Colon (tissue), 2 donors: ENCODE results near the gene FGR.
"Not testable (repeated sequence)": the region's sequence is repeated elsewhere in the genome, so short reads cannot be mapped to it uniquely, and the experiment has no call there.

Experiments used
- FAIRE-seq: peaks from 2 replicates; lab custom pipeline; 2012; peaks lifted over from hg19 to GRCh38; lab: Jason Lieb, UNC
- donor health status: control.
- donor health status: control.

FGR gene

GRCh38 chr1:27634177-27634984 lies 604 bp downstream of the FGR start:
- no peak for FAIRE-seq

- no peak for FAIRE-seq
Observed at GRCh38 chr1:27633640-27634176, 1.3 kb downstream of the FGR start.

GRCh38 chr1:27633298-27633610 lies 1.7 kb downstream of the FGR start:
- FAIRE-seq = no peak

DNA sequence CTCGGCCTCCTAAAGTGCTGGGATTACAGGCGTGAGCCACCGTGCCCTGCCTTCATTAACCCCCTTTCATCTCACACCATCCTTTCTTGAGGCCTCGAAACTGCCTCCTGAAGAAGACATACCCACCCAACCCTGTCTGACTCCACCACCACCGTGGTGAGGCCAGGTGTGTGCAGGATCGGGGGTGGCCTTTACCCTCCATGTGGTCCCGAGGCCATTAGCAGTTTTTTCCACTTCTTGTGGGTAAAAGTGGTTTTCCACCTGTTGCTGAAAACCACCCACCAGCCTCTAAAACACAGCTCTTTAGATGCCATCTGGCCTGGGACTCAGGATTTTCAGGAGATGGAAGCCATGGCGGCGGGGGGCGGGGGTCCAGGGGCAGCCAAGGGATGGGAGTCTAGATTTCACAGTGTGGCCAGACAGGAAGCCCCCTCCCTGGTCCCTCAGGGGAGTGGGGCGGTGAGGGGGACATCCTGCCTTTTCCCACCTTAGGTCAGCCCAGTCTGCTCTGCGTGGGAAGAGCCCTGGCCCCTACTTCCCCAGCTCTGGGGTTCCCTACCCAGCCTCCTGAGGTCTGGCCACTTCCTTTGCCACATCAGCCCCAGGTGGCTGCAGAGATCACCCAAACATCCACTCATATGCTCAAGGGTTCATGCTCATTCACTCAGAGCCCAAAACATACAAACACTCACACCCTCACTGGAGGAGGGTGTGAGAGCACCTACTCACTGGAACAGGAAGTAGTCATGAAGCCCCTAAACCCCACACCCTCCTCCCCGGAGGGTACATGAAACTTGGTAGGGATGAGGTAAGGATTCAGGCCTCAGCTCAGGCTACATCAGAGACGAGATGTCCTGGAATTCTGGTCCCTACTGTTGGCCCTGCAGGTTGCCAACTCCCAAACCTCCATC lies 2.3 kb downstream of the FGR start:
- no peak for FAIRE-seq

DNA sequence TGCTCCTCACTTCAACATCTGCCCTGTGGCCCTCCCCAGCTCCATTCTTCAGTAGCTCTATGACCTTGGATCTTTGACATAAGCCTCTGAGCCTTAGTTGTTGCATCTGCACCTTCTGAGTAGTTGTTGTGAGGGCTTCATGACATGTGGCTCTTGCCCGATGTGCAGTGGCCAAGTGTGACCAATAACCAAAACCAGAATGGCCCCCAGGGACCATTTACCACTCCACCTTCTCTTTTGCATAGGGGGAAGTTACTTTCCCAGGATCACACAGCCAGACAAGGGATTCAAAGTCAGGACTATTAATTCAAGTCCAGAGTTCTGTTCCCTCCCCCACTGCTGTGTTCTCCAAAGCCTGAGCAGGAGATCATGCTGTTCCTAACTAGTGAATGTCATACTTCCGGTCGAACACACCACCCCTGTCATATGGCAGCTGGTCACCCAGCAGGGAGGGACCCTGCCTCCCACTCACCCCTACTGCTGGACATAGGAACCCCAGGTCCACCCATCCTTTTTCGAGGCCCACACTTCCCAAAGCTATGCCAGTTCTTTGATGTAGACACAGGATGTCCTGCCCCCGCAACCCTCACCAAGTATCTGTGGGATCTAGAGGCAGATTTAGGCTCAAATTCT lies 4.0 kb downstream of the FGR start:
- FAIRE-seq = no peak

DNA sequence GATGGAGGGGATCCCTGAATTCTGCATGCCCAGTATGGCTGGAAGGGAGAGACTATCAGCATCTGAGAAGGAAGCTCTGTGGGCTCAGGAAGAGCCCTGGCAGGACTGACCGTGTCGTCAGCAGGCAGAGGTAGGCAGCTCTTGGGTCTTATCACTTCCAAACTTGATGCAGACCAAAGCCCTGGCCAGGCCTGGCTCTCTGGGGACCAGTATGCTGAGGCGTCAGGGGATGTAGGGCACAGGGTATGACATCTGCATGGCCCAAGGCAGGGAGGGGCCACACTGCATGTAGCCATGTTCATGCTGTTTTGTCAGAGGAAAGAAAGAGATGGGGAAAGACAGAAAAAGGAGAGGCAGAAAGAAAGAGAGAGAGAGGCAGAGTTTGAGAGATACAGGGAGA lies 6.3 kb downstream of the FGR start:
- no peak for FAIRE-seq

GRCh38 chr1:27627733-27628132 lies 7.3 kb downstream of the FGR start:
- not testable (repeated sequence) for FAIRE-seq

- no peak for FAIRE-seq
Observed at GRCh38 chr1:27627061-27627460, 7.9 kb downstream of the FGR start.

DNA sequence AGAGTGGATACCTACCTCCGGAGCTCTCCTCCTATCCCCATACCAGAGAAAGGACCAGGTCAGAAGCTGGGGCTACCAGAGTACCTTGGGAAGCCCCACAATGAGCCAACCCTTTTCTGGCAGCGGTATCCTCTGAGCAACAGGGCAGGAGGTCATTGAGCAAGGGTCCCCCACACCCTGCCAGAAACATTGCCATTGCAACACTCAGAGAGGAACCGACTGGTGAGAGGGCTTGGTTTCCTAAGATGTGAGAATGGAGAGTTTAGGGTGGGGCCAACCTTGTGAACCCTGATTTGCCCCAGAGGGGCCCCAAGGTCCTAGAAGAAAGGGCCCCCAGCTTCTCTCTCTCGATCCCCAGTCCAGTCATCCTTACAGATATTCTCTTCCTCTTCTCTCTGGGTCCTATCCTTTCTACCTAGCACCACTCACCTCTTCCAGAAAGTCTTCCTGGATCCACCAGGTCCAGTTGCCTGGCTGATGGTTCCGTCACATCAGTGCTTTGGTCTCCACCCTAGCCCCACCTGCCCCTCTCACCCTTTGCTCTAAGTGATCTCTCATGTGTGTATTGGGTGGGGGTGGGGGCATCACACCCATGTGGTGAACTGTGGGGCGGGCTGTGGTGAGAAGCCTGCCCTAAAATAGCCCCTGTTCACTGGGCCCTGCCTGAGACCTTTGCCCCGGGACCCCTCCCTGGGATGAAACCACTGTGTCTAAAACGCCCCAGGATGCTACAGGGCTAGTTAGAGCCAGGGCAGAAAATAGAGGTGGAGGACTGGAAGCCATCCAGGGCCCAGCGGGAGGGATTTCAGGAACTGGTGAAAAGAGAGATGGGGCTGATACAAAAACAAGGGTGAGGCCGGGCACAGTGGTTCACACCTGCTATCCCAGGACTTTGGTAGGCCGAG lies 8.7 kb downstream of the FGR start:
- FAIRE-seq = no peak

DNA sequence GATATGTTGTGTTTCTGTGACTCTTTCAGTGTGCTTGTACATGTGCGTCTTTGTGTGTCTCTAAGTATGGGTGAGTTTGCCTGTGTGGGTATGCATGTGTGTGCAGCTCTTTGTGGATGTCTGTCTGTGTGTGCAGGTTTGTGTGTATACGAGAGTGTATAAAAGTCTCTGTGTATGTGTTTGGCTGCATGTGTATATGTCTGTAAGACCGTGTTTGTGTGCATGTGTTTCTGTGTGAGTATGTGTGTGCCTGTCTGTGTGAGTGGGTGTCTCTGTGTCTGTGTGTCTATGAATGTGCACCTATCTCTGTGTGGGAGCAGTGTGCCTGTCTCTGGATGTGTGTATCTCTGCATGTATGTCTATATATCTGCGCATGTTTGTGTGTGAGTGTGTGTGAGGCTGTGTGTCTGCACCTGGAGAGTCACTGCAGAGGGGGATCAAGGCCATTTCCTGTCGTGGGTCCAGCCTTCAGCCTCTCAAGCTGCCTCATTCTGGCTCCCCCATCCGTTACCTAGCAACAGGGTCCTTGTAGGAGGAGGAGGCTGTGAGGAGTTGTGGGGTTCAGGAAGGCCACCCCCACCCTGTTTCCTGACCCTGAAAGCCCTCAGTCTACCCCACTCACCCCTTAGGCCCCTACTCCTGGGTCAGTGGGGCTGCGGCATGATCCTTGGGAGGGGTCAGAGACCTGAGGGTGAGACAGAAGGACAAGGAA lies 10.4 kb downstream of the FGR start:
- FAIRE-seq = no peak

GRCh38 chr1:27623327-27624212 lies 11.4 kb downstream of the FGR start:
- no peak for FAIRE-seq

- no peak for FAIRE-seq
Observed at GRCh38 chr1:27622828-27623227, 12.2 kb downstream of the FGR start.

DNA sequence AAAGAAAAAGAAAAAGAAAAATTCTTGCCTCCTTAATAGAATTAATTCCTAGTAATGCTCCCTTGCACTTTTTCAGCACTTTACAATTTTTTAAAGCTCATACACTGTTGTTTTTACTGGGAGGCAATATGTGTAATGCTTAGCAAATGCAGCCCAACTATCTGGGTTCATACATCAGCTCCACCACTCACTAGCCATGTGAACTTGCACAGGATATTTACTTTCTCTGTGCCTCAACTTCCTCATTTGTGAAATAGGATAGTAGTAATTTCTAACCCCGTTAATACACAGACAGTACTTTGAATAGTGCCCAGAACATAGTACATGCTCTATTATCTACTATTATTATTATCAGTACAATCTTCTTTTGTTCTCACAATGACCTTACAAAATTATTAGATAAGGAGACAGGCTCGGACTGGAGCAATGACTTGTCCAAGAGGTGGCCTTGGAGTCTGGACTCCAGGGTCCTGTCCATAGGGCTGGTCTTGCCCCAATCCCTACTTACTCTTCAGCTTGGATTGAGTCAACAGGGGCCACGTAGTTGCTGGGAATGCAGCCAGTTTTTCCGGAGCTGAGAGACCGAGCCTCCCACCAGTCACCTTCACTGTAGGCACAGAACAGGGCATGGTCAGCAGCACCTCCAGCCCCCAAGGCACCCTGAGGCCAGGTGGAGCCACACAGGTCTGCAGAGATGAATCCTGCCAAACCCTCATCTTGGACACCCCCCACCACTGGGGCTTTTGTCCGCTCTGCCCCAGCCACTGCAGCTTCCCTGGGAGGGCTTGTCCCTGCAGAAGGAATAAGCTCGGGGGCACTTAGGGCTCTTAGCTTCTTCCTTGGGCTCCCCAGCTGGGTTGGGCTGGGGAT lies 13.7 kb downstream of the FGR start:
- no peak for FAIRE-seq

- not testable (repeated sequence) for FAIRE-seq
Observed at GRCh38 chr1:27619782-27620438, 15.1 kb downstream of the FGR start.

GRCh38 chr1:27618341-27619082 lies 16.5 kb downstream of the FGR start:
- no peak for FAIRE-seq

GRCh38 chr1:27617420-27617819 lies 17.6 kb downstream of the FGR start:
- no peak for FAIRE-seq

DNA sequence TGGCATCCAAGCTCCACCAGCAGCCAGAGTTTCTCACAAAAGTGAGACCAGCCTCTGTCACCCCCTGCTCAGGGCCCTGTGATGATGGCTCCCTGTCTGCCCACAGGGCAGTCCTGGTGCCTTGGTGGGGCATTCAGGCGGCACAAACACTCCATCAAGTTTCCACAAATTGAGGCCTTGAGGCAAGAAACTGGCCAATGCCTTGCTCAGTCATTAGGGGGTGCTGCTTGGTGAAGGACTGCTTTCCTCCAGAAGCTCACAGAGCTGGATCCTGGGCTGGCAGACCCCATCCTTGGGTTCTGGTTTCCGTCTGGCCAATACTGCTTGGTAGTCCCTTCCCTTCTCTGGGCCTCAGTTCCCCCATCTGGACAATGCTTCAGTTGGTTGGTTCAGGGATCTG lies 18.5 kb downstream of the FGR start:
- no peak for FAIRE-seq
